Measurements from ENCODE around the gene SSBP2. TPM values are rescaled to one million over a fixed set of nuclear protein-coding genes. Genes with fewer than 3 reads are reported as not detected.

SSBP2 gene
- total and polyA plus RNA-seq, 2 donors from 2014 or later = 17.0 to 57.1 TPM

DNA sequence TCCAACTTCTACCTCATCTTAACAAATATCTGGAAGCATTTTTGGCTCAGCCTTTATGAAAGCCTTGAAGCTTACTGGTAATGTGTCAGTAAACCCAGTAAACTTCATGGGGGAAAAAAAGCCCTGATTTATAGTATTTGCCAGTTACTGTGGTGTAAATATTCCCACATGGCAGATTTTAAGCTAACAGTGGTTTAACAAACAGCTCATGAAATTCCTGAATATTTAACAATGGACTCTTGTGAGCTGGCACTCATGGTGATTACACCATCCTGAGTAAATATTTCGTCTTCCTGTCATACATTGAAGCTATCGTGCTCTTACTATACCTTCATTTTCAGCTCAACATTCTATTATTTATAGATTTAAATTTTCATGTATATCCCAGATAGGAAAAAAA is 300.0 kb downstream of the SSBP2 start:
- H3K36me3 ChIP-seq (ENCODE audit: control insufficient read depth in 2 of 3, insufficient read depth in 3 of 3, low read length in 3 of 3) = no peaks in the 10 kb centered on the region
- no peak for FAIRE-seq

DNA sequence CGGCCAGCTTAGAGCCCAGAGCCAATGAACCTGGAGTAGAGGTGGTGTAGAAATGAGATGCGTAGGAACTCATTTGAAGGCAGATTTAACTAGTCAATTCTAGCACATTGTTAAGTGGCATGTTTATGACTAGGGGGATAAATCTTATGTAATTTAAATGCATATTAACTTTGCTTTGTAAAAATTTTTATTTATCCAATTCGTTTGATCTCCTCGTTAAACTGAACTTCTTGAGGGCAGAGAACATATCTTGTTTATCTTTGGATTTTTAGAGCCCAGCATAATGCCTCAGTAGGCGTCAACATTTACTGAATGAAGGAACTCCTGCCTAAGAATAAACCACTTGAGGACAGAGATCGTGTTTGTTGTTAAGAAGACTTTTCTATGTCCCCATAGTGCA is 315.9 kb downstream of the SSBP2 start:
- FAIRE-seq (no peak), DNase-seq (peak in 2 of 5 donors; percentile 15 to 20)
- Histone ChIP-seq H3K4me3 (ENCODE audit: low read length in 3 of 3) (no peak overlapping the region), H3K27me3 (ENCODE audit: control insufficient read depth, insufficient read depth, low read length) (no peaks in the 10 kb centered on the region), H3K4me1 (ENCODE audit: control insufficient read depth in 2 of 3, insufficient read depth in 2 of 3, low read depth in 1 of 3, low read length in 3 of 3) (no peaks in the 10 kb centered on the region), H3K9me3 (ENCODE audit: control insufficient read depth in 2 of 3, insufficient read depth in 1 of 3, low read length in 3 of 3) (no peaks in the 10 kb centered on the region), H3K9ac (ENCODE audit: low read length in 3 of 3) (no peak overlapping the region), H3K36me3 (ENCODE audit: control insufficient read depth in 2 of 3, insufficient read depth in 3 of 3, low read length in 3 of 3) (no peaks in the 10 kb centered on the region), H3K27ac (ENCODE audit: low read depth in 2 of 2, low read length in 2 of 2) (no peak overlapping the region)
- intact Hi-C loops (cut with DNase I) = no loop called here
- TF ChIP-seq CTCF (IDR thresholded peaks at IDR 0.05; ENCODE audit: borderline replicate concordance, extremely low read depth, insufficient read depth) = no peak

More for the DNA sequence above, 300.0 kb downstream of the SSBP2 start:
- no peak for DNase-seq
- intact Hi-C loops (cut with DNase I) = no loop called here
- H3K9me3 ChIP-seq (ENCODE audit: control insufficient read depth in 2 of 3, insufficient read depth in 1 of 3, low read length in 3 of 3) = no peaks in the 10 kb centered on the region
- no peak overlapping the region for H3K4me3 ChIP-seq (ENCODE audit: low read length in 3 of 3)
- TF ChIP-seq CTCF (IDR thresholded peaks at IDR 0.05; ENCODE audit: borderline replicate concordance, extremely low read depth, insufficient read depth) = no peak
- no peaks in the 10 kb centered on the region for H3K4me1 ChIP-seq (ENCODE audit: control insufficient read depth in 2 of 3, insufficient read depth in 2 of 3, low read depth in 1 of 3, low read length in 3 of 3)
- H3K27ac ChIP-seq (ENCODE audit: low read depth in 2 of 2, low read length in 2 of 2) = no peak overlapping the region
- no peaks in the 10 kb centered on the region for H3K27me3 ChIP-seq (ENCODE audit: control insufficient read depth, insufficient read depth, low read length)
- no peak overlapping the region for H3K9ac ChIP-seq (ENCODE audit: low read length in 3 of 3)

- no peak for TF ChIP-seq CTCF (IDR thresholded peaks at IDR 0.05; ENCODE audit: borderline replicate concordance, extremely low read depth, insufficient read depth)
- Histone ChIP-seq H3K36me3 (ENCODE audit: control insufficient read depth in 2 of 3, insufficient read depth in 3 of 3, low read length in 3 of 3) (no peaks in the 10 kb centered on the region), H3K4me3 (ENCODE audit: low read length in 3 of 3) (no peak overlapping the region), H3K9ac (ENCODE audit: low read length in 3 of 3) (no peak overlapping the region), H3K9me3 (ENCODE audit: control insufficient read depth in 2 of 3, insufficient read depth in 1 of 3, low read length in 3 of 3) (no peaks in the 10 kb centered on the region), H3K27ac (ENCODE audit: low read depth in 2 of 2, low read length in 2 of 2) (no peak overlapping the region), H3K4me1 (ENCODE audit: control insufficient read depth in 2 of 3, insufficient read depth in 2 of 3, low read depth in 1 of 3, low read length in 3 of 3) (peaks cover 0 to 3% (median 0%) of the 10 kb centered on the region in 3 donors), H3K27me3 (ENCODE audit: control insufficient read depth, insufficient read depth, low read length) (no peaks in the 10 kb centered on the region)
- intact Hi-C loops (cut with DNase I) = no loop called here
- FAIRE-seq = peak; percentile 82
- no peak for DNase-seq
Observed at GRCh38 chr5:81429985-81430384, 320.9 kb downstream of the SSBP2 start.

- no peak for FAIRE-seq
- H3K4me3 ChIP-seq (ENCODE audit: low read length in 3 of 3) = no peak overlapping the region
Observed at GRCh38 chr5:81429363-81429762, 321.5 kb downstream of the SSBP2 start.

More at GRCh38 chr5:81429363-81429762, 321.5 kb downstream of the SSBP2 start:
- intact Hi-C loops (cut with DNase I) = no loop called here
- peaks cover 0 to 3% (median 0%) of the 10 kb centered on the region in 3 donors for H3K4me1 ChIP-seq (ENCODE audit: control insufficient read depth in 2 of 3, insufficient read depth in 2 of 3, low read depth in 1 of 3, low read length in 3 of 3)
- no peak for TF ChIP-seq CTCF (IDR thresholded peaks at IDR 0.05; ENCODE audit: borderline replicate concordance, extremely low read depth, insufficient read depth)
- DNase-seq = peak in 2 of 5 donors; percentile 16 to 20
- no peak overlapping the region for H3K9ac ChIP-seq (ENCODE audit: low read length in 3 of 3)
- no peaks in the 10 kb centered on the region for H3K36me3 ChIP-seq (ENCODE audit: control insufficient read depth in 2 of 3, insufficient read depth in 3 of 3, low read length in 3 of 3)
- no peaks in the 10 kb centered on the region for H3K27me3 ChIP-seq (ENCODE audit: control insufficient read depth, insufficient read depth, low read length)
- no peaks in the 10 kb centered on the region for H3K9me3 ChIP-seq (ENCODE audit: control insufficient read depth in 2 of 3, insufficient read depth in 1 of 3, low read length in 3 of 3)
- no peak overlapping the region for H3K27ac ChIP-seq (ENCODE audit: low read depth in 2 of 2, low read length in 2 of 2)
